Activated T-helper 17 cell treated with anti-CD3 and anti-CD28 coated beads, Interleukin-2, amount 50 U/mL, for 72 hours (primary cell): ENCODE data around the gene NYAP1. TPM values are rescaled to one million over a fixed set of nuclear protein-coding genes. Genes with fewer than 3 reads are reported as not detected.
"Not testable (repeated sequence)": the region's sequence is repeated elsewhere in the genome, so short reads cannot be mapped to it uniquely, and the experiment has no call there.

Source experiments
- ATAC-seq: fragments of 150-1000 bp; cut with Tn5 transposase; replicated peaks from 2 replicates; pipeline ENCODE4 v1.10.0; 2021; ENCODE audit warnings: mild to moderate bottlenecking, moderate library complexity
- H3K27ac Mint-ChIP-seq: one replicate; pipeline ENCODE4 v1.8.0; 2022; ENCODE audit warnings: mixed read lengths
- H3K27me3 Mint-ChIP-seq: one replicate; pipeline ENCODE4 v1.8.0; 2022; ENCODE audit warnings: mixed read lengths
- H3K36me3 Mint-ChIP-seq: one replicate; pipeline ENCODE4 v1.8.0; 2022; ENCODE audit warnings: low read depth, mild to moderate bottlenecking, mixed read lengths
- H3K4me1 Mint-ChIP-seq: one replicate; pipeline ENCODE4 v1.8.0; 2022; ENCODE audit warnings: mixed read lengths
- H3K4me3 Mint-ChIP-seq: one replicate; pipeline ENCODE4 v1.8.0; 2022; ENCODE audit warnings: mild to moderate bottlenecking, mixed read lengths
- H3K9me3 Mint-ChIP-seq: one replicate; pipeline ENCODE4 v1.8.0; 2022; ENCODE audit warnings: mixed read lengths
- total RNA-seq, 2 donors: library from RNA; stranded (reverse); gene quantifications; one replicate each; pipeline ENCODE4 v1.2.3, GENCODE V29; 2022

The NYAP1 gene
- total RNA-seq, 2 donors from 2014 or later, result 0.15 to 0.19 TPM

DNA sequence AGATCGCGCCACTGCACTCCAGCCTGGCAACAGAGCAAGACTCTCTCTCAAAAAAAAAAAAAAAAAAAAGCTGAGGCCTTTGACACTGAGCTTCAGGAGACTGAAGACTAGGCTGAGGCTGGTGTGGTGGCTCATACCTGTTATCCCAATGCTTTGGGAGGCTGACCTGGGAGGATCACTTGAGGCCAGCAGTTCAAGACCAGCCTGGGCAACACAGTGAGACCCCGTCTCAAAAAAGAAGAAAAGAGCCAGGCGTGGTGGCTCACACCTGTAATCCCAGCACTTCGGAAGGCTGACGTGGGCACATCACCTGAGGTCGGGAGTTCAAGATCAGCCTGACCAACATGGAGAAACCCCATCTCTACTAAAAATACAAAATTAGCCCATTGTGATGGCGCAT lies 36.4 kb upstream of the NYAP1 start:
- H3K27ac Mint-ChIP-seq, H3K4me1 Mint-ChIP-seq, H3K9me3 Mint-ChIP-seq, H3K4me3 Mint-ChIP-seq, ATAC-seq, H3K36me3 Mint-ChIP-seq, H3K27me3 Mint-ChIP-seq: not testable (repeated sequence)

DNA sequence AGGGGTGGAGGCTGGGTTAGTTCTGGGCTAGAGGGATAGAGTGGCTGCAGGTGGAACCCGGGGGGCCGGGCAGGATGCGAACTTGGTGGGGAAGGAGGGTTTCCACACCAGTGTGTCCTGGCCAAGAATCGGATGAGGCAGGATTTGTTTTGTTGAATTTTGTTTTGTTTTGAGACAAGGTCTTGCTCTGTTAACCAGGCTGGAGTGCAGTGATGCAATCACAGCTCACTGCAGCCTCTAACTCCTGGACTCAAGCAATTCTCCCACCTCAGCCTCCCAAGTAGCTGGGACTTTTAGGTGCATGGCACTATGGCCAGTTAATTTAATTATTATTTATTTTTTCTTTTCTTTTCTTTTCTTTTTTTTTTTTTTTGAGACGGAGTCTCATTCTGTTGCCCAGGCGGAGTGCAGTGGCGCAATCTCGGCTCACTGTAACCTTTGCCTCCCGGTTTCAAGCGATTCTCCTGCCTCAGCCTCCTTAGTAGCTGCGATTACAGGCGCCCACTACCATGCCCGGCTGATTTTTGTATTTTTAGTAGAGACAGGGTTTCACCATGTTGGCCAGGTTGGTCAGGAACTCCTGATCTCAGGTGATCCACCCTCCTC lies 34.4 kb upstream of the NYAP1 start:
- no peak for ATAC-seq
- no peaks in the 10 kb centered on the region for H3K36me3 Mint-ChIP-seq
- no peaks in the 10 kb centered on the region for H3K9me3 Mint-ChIP-seq
- H3K4me3 Mint-ChIP-seq, result no peak overlapping the region
- H3K27ac Mint-ChIP-seq, result no peak overlapping the region
- H3K4me1 Mint-ChIP-seq, result no peaks in the 10 kb centered on the region
- no peaks in the 10 kb centered on the region for H3K27me3 Mint-ChIP-seq

DNA sequence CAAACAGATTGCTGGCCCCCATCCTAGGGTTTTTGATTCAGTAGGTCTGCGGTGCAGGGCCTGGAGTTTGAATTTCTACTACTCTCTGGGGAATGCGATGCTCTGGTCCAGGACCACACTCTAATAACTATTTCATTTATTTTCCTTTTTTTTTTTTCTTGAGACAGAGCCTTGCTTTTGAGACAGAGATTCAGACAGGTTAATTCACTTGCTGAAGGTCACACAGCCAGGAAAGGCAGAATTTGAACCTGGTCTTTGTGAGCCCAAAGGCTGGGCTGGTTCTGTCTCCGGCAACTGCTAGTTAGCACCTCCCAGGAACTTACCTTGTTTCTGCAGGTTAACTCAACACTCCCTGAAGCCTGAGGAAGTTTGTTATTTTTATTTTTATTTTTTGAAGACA lies 31.2 kb upstream of the NYAP1 start:
- Mint-ChIP-seq H3K4me1 (peaks cover 5% of the 10 kb centered on the region), H3K27ac (no peak overlapping the region), H3K9me3 (no peaks in the 10 kb centered on the region), H3K27me3 (no peaks in the 10 kb centered on the region), H3K36me3 (no peaks in the 10 kb centered on the region), H3K4me3 (no peak overlapping the region)
- ATAC-seq, result no peak

DNA sequence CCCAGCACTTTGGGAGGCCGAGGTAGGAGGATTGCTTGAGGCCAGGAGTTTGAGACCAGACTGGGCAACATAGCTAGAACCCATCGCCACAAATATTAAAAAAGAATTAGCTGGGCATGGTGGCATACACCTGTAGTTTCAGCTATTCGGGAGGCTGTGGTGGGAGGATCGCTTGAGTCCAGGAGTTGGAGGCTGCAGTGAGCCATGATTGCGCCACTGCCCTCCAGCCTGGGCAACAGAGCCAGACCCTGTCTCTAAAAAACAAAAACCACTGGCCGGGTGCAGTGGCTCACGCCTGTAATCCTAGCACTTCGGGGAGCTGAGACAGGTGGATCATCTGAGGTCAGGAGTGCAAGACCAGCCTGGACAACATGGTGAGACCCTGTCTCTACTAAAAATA lies 29.9 kb upstream of the NYAP1 start:
- not testable (repeated sequence) for H3K27me3 Mint-ChIP-seq, ATAC-seq, H3K36me3 Mint-ChIP-seq, H3K4me3 Mint-ChIP-seq, H3K9me3 Mint-ChIP-seq, H3K27ac Mint-ChIP-seq
- H3K4me1 Mint-ChIP-seq, result peaks cover 11% of the 10 kb centered on the region

DNA sequence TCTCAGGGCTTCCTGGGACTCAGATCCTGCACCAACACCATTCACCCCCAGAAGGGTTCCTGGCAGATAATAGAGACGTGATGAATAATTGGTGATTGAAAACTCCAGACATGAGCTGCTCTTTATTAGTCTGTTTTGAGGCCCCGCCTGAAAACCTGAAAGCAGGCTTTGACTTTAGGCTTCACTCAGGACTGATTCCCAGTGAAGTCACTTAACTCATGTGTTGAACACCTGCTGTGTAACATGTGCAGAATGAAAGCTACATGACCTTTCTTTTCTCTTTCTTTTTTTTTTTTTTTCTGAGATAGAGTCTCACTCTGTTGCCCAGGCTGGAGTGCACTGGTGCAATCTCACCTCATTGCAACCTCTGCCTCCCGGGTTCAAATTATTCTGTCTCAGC lies 28.5 kb upstream of the NYAP1 start:
- Mint-ChIP-seq H3K9me3 (no peaks in the 10 kb centered on the region), H3K27me3 (no peaks in the 10 kb centered on the region), H3K4me1 (peaks cover 11% of the 10 kb centered on the region), H3K36me3 (peaks cover 18% of the 10 kb centered on the region), H3K4me3 (no peak overlapping the region), H3K27ac (no peak overlapping the region)
- ATAC-seq, result no peak

DNA sequence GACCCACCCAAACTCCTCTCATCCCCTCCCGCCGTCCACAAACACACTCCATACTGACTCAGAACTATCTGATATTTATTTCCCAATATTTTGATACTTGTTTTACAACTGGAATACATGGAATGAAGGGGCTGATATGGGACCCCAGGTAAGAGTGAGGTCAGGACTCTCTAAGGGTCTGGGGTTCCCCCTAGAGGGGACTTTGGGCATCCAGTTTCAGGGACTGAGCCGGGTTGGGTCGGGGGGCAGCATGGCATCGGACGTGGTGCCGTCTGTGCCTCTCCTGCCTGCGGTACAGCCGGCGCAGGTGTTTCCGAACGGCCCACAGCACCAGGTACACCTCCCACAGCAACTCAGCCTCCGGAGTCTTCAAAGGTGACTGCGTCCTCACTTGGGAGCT lies 27.2 kb upstream of the NYAP1 start:
- Mint-ChIP-seq H3K27ac (no peak overlapping the region), H3K4me3 (no peak overlapping the region), H3K4me1 (peaks cover 11% of the 10 kb centered on the region), H3K9me3 (no peaks in the 10 kb centered on the region), H3K36me3 (peaks cover 31% of the 10 kb centered on the region), H3K27me3 (no peaks in the 10 kb centered on the region)
- no peak for ATAC-seq

DNA sequence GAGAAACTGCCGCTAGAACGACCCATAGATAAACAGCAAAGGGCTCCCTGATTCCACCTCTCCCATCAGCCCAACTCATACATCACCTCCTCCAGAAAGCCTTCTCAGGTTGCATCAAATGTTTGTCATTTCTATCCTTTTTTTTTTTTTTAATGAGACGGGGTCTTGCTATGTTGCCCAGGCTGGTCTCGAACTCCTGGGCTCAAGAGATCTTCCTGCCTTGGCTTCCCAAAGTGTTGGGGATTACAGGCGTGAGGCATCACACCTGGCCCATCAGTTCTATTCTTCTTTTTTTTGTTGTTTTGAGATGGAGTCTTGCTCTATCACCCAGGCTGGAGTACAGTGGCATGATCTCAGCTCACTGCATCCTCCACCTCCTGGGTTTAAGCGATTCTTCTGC lies 26.7 kb upstream of the NYAP1 start:
- no peak for ATAC-seq
- H3K27me3 Mint-ChIP-seq, result no peaks in the 10 kb centered on the region
- peaks cover 33% of the 10 kb centered on the region for H3K36me3 Mint-ChIP-seq
- no peak overlapping the region for H3K27ac Mint-ChIP-seq
- H3K9me3 Mint-ChIP-seq, result no peaks in the 10 kb centered on the region
- peaks cover 11% of the 10 kb centered on the region for H3K4me1 Mint-ChIP-seq
- no peak overlapping the region for H3K4me3 Mint-ChIP-seq

DNA sequence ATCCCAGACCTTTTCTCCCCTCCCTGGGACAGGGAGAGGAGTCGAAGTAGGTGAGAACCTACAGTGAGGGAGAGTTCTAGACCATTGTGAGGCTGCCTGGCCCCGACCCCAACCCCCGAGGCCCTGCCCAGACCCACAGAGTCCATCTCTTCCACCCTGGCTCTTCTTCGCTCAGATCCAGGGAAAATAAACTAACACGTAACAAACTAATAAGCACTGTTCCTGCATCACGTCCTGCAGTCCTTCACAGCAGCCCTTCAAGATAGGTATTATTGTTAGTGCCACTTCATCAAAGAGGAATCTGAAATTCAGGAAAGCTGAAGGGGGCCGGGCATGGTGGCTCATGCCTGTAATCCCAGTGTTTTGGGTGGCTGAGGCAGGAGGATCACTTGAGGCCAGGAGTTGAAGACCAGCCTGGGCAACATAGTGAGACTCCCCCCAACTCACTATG lies 19.5 kb upstream of the NYAP1 start, which contains the start of gene SPACDR:
Gene SPACDR (minus strand): TSS at position 51 of the 451 bp plus-strand sequence. CDS start 235 bp downstream, outside the sequence.
- H3K27me3 Mint-ChIP-seq, result no peaks in the 10 kb centered on the region
- peak within 1 kb of the TSS; percentile 46 for H3K27ac Mint-ChIP-seq
- peaks cover 86% of the 10 kb centered on the region for H3K36me3 Mint-ChIP-seq
- H3K9me3 Mint-ChIP-seq, result no peaks in the 10 kb centered on the region
- ATAC-seq, result no peak
- no peaks in the 10 kb centered on the region for H3K4me1 Mint-ChIP-seq
- H3K4me3 Mint-ChIP-seq, result no peak within 1 kb of the TSS

DNA sequence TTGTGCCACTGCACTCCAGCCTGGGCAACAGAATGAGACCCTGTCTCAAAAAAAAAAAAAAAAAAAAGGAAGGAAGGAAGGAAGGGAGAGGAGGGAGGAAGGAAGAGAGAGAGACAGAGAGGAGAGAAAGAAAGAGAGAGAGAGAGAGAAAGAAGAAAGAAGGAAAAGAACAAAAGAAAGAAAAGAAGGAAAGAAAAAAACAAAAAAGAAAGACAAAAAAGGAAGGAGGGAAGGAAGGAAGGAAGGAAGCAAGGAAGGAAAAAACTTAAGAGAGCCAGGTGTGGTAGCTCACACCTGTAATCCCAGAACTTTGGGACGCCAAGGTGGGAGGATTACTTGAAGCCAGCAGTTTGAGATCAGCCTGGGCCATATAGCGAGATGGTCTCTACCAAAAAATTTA lies 18.9 kb upstream of the NYAP1 start:
- Mint-ChIP-seq H3K27me3 (no peaks in the 10 kb centered on the region), H3K4me1 (no peaks in the 10 kb centered on the region), H3K4me3 (no peak overlapping the region), H3K27ac (no peak overlapping the region), H3K9me3 (no peaks in the 10 kb centered on the region), H3K36me3 (peaks cover 86% of the 10 kb centered on the region)
- no peak for ATAC-seq

DNA sequence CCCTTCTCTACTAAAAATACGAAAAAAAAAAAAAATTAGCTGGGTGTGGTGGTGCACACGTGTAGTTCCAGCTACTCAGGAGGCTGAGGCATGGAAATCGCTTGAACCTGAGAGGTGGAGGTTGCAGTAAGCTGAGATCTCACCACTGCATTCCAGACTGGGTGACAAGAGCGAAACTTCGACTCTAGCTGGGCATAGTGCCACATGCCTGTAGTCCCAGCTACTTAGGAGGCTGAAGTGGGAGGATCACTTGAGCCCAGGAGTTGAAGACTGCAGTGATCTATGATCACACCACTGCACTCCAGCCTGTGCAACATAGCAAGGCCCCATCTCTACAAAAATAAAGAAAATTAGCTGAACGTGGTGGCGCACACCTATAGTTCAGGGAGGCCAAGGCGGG lies 18.4 kb upstream of the NYAP1 start:
- no peak overlapping the region for H3K4me3 Mint-ChIP-seq
- no peak for ATAC-seq
- no peaks in the 10 kb centered on the region for H3K9me3 Mint-ChIP-seq
- H3K27me3 Mint-ChIP-seq, result no peaks in the 10 kb centered on the region
- no peaks in the 10 kb centered on the region for H3K4me1 Mint-ChIP-seq
- no peak overlapping the region for H3K27ac Mint-ChIP-seq
- peaks cover 89% of the 10 kb centered on the region for H3K36me3 Mint-ChIP-seq

DNA sequence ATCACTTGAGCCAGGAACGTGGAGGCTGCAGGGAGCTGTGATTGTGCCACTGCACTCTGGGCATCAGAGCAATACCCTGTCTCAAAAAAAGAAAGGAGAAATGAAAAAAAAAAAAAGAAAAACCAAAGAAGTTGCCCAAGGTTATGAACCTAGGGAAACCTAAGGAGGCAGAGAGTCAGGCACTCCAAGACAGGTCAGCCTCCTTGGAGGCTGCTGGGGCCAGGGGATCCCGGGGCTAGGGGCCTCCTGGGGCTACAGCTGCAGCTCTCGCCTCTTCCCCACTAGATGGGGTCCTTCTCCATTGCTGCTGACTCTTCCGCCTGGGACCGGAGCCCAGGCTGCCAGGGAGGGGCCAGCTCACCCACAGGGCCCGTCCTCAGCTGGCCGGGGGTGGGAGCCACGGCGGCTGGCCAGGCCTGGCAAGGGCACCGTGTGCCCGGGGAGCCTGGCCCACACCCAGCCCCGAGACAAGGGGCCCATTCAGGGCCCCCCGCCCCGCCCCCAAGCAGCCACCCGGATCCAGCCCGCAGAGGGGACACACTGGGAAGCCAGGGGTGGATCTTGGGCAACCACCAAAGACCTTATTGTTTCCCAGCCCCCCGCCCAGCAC lies 17.9 kb upstream of the NYAP1 start:
- no peak overlapping the region for H3K27ac Mint-ChIP-seq
- no peaks in the 10 kb centered on the region for H3K27me3 Mint-ChIP-seq
- H3K4me3 Mint-ChIP-seq, result no peak overlapping the region
- peaks cover 89% of the 10 kb centered on the region for H3K36me3 Mint-ChIP-seq
- H3K9me3 Mint-ChIP-seq, result no peaks in the 10 kb centered on the region
- ATAC-seq, result no peak
- no peaks in the 10 kb centered on the region for H3K4me1 Mint-ChIP-seq

DNA sequence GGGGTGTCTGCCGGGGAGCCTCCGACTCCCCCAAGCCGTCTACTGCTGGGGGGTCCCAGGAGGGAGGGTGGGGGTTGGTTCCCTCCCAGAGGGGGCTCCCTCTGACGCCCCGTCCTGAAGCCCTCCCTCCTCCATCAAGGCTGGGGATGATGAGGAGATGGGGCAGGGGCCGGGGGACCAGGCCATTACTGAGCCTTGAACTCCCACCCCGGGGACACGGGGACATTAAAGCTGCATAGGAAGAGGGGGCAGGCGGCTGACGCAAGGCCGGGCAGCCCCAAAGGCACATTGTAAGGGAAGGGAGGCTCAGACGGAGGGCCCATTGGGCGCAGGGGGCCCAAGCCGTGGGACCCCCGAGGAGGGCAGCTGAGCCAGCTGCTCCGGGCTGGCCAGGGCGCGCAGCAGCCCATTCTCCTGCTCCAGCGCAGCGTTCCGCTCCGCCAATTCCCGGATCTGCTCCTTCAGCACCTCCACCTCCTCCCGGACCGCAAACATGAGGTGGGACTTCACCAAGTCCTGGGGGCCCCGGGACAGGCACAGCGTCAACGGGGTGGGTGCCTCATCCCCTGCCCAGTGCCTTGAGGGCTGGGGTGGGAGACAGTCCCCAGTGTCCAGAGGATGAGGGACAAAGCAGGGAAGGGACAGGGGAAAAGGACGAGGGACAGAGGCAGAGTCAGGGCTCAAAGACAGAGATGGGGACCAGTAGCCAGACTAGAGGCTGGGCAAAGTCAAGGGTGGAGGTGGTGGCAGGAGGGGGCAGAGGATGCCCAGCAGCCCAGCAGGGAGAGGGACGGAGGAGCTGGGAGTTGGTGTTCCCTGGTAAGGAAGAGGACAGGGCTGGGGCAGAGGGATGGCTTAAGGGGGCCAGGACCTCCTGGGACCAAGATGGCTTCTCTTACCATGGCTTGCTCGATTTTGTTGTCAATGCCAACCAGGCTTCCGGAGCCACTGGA lies 16.8 kb upstream of the NYAP1 start:
- H3K4me3 Mint-ChIP-seq, result no peak overlapping the region
- H3K9me3 Mint-ChIP-seq, result no peaks in the 10 kb centered on the region
- no peaks in the 10 kb centered on the region for H3K27me3 Mint-ChIP-seq
- no peak for ATAC-seq
- no peak overlapping the region for H3K27ac Mint-ChIP-seq
- H3K36me3 Mint-ChIP-seq, result peaks cover 91% of the 10 kb centered on the region
- H3K4me1 Mint-ChIP-seq, result no peaks in the 10 kb centered on the region

DNA sequence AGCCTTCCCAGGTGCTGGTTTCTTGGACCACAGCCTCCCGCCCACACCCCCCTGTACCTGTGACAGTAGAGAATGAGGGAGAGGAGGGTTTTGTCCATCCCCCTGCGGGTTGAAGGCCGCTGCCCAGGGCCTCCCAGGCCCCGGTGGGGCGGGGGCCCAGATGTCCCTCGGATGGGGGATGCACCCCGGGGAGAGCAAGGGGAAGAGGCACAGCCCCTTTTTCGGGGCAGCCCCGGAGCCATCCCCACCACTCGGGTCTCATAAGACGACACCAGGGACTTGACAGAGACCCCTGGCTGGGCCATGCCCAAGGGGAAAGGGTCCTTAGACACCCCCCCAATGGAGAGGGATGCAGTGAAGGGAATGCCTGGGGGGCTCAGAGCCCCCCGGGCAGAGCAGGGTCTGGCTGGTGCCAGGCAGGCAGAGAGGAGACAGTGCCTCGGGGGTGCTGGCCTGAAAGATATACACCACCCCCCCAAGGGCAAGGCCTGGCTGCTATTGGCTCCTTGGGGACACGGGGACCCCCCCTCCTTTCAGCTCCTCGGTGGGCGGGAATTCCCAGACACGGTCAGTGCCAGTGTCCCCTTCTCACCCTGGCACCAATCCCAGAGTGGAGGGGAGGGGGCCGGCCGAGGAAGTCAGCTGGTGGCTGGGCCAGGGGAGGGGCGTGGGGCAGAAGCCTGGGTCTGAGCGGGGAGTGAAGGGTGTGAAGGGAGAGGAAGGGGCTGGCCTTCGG lies 15.9 kb upstream of the NYAP1 start:
- H3K9me3 Mint-ChIP-seq, result no peaks in the 10 kb centered on the region
- no peaks in the 10 kb centered on the region for H3K27me3 Mint-ChIP-seq
- H3K4me3 Mint-ChIP-seq, result no peak overlapping the region
- H3K36me3 Mint-ChIP-seq, result peaks cover 96% of the 10 kb centered on the region
- no peak for ATAC-seq
- H3K4me1 Mint-ChIP-seq, result no peaks in the 10 kb centered on the region
- H3K27ac Mint-ChIP-seq, result no peak overlapping the region
